Measurements from ENCODE around the gene UBASH3A. TPM values are rescaled to one million over a fixed set of nuclear protein-coding genes. Genes with fewer than 3 reads are reported as not detected.
A peak's percentile ranks its signal among the peaks of the same experiment; 100 is the strongest.

Gene UBASH3A
- 0.32 TPM for total RNA-seq
- long read RNA-seq, partial matches to known transcripts = 0 of 1 reads
- long read RNA-seq, other reads (novel, unspliced or antisense) = 0 of 1 reads

- peak; percentile 73 for DNase-seq (ENCODE audit: low spot score)
These were observed at the start of gene UBASH3A for GRCh38 chr21:42403611-42404231. UBASH3A (plus strand) TSS chr21:42403902; CDS start chr21:42403946, 44 bp downstream.

- DNase-seq (ENCODE audit: low spot score) = no peak
These were observed 47.7 kb upstream of the UBASH3A start for GRCh38 chr21:42356046-42356445.

GRCh38 chr21:42356650-42357049 lies 47.1 kb upstream of the UBASH3A start:
- DNase-seq (ENCODE audit: low spot score) = no peak

- DNase-seq (ENCODE audit: low spot score) = no peak
These were observed 46.4 kb upstream of the UBASH3A start for GRCh38 chr21:42357307-42357706.

GRCh38 chr21:42358261-42358660 lies 45.4 kb upstream of the UBASH3A start:
- DNase-seq (ENCODE audit: low spot score) = no peak

- no peak for DNase-seq (ENCODE audit: low spot score)
These were observed 44.8 kb upstream of the UBASH3A start for GRCh38 chr21:42358937-42359336.

- DNase-seq (ENCODE audit: low spot score) = no peak
These were observed 43.4 kb upstream of the UBASH3A start for GRCh38 chr21:42360317-42360716.

GRCh38 chr21:42361286-42361685 lies 42.4 kb upstream of the UBASH3A start:
- no peak for DNase-seq (ENCODE audit: low spot score)

GRCh38 chr21:42362198-42362597 lies 41.5 kb upstream of the UBASH3A start:
- DNase-seq (ENCODE audit: low spot score) = no peak

GRCh38 chr21:42362700-42363099 lies 41.0 kb upstream of the UBASH3A start:
- no peak for DNase-seq (ENCODE audit: low spot score)

- no peak for DNase-seq (ENCODE audit: low spot score)
These were observed 40.4 kb upstream of the UBASH3A start for GRCh38 chr21:42363312-42363711.

- DNase-seq (ENCODE audit: low spot score) = no peak
These were observed 39.3 kb upstream of the UBASH3A start for GRCh38 chr21:42364304-42364865.

- no peak for DNase-seq (ENCODE audit: low spot score)
These were observed 37.9 kb upstream of the UBASH3A start for GRCh38 chr21:42365770-42366169.

- no peak for DNase-seq (ENCODE audit: low spot score)
These were observed 37.3 kb upstream of the UBASH3A start, which contains the start of gene TFF1 for GRCh38 chr21:42366292-42367010. TFF1 (minus strand) TSS chr21:42366535; CDS start chr21:42366495, 40 bp downstream.

GRCh38 chr21:42367367-42368165 lies 36.1 kb upstream of the UBASH3A start:
- DNase-seq (ENCODE audit: low spot score) = no peak

- no peak for DNase-seq (ENCODE audit: low spot score)
These were observed 33.9 kb upstream of the UBASH3A start for GRCh38 chr21:42369821-42370220.

- DNase-seq (ENCODE audit: low spot score) = no peak
These were observed 32.6 kb upstream of the UBASH3A start for GRCh38 chr21:42370894-42371654.

- no peak for DNase-seq (ENCODE audit: low spot score)
These were observed 30.4 kb upstream of the UBASH3A start for GRCh38 chr21:42373196-42373907.

GRCh38 chr21:42373908-42374455 lies 29.7 kb upstream of the UBASH3A start:
- no peak for DNase-seq (ENCODE audit: low spot score)

- no peak for DNase-seq (ENCODE audit: low spot score)
These were observed 29.2 kb upstream of the UBASH3A start for GRCh38 chr21:42374457-42374856.
